HG02623 (cell line): ENCODE measurements around the gene TSR3.

Source experiments
- ATAC-seq: cut with Tn5 transposase; IDR thresholded peaks from one replicate; pipeline ENCODE4 v1.9.1; 2021; ENCODE audit warnings: moderate library complexity; ENCODE audit not compliant: unreplicated experiment

TSR3 gene

DNA sequence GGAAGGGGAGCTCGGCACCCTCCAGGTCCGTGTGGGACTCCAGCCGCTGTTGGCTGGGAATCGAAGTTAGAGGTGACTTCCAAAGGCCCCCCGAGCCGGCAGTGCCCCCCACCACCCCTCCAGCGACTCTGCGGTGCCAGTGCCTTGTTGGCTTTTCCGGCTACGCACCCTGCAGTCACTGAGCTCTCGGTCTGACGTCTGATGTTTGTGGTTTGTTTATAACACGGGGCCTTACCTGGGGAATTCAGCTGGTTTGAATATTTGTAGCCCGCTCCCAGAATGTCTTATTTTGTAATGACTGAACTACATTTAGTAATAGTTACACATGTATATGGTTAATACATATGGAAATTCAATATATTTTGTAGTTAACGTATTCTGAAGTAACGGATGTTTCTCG is 25.3 kb downstream of the TSR3 start:
- no peak for ATAC-seq

DNA sequence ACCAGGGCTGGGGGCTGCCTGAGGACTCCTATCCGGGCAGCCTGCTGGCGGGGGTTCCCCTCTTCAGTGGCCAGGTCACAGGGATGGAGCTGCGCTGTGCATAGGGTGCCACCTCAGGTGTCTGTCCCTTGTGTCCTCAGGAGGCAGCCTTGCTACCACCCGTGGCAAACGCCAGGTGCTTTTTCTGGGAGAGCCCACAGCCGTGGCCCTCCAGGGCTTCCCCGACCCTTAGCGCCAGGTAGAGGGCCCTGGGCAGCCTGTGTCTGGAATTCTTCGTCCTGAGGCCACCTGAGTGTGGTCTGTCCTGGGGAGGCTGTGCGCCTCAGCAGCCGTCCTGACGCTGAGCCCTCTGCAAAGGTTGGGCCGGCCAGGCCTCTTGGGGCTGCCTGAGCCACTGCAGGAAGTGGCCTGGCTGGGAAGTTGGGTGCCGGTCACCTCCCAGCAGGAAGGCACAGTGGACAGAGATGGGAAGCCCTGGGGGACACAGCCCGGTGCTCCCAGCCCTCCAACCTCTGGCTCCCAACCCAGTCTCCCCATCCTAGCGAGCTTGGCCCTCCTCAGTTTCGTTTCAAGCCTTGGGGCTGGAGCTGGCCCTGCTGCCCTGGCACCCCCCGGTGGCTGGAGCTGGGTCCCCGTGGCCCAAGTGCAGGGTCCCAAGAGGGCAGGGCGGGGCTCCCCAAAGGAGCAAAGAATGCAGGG is 25.9 kb downstream of the TSR3 start:
- no peak for ATAC-seq

DNA sequence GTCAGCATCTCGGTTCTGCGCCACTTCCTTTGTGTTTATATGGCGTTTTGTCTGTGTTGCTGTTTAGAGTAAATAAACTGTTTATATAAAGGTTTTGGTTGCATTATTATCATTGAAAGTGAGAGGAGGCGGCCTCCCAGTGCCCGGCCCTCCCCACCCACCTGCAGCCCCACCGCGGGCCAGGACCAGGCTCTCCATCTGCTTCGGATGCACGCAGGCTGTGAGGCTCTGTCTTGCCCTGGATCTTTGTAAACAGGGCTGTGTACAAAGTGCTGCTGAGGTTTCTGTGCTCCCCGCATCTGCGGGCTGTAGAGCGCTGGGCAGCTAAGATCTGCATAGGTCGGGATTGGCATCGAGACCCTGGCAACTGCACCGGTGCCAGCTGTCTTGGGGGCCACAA is 26.4 kb downstream of the TSR3 start:
- ATAC-seq, result no peak

DNA sequence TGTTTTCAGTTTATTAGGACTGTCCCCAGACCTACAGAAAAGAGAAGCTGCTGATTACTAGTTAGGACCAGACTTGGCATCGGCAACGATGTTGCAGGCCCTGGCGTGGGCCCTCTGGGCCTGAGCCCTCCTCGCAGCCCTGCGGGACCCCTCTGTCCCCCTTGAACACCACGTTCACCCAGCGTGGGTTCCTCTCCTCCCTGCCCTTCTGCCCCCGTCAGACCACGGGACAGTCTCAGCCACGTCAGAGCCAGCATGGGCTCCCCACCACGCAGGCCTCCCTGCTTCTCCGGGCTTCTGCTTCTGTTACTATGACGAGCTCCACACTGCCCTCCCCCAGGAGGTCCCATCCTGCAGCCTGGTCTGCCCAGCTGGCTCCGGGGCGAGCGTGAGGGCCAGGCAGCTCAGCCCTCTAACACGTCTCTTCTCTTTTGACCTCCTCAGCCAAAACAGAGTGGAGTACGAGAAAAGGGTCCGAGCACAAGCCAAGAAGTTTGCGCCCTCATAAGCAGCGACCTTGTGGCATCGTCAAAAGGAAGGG is 27.3 kb downstream of the TSR3 start:
- ATAC-seq, result no peak

DNA sequence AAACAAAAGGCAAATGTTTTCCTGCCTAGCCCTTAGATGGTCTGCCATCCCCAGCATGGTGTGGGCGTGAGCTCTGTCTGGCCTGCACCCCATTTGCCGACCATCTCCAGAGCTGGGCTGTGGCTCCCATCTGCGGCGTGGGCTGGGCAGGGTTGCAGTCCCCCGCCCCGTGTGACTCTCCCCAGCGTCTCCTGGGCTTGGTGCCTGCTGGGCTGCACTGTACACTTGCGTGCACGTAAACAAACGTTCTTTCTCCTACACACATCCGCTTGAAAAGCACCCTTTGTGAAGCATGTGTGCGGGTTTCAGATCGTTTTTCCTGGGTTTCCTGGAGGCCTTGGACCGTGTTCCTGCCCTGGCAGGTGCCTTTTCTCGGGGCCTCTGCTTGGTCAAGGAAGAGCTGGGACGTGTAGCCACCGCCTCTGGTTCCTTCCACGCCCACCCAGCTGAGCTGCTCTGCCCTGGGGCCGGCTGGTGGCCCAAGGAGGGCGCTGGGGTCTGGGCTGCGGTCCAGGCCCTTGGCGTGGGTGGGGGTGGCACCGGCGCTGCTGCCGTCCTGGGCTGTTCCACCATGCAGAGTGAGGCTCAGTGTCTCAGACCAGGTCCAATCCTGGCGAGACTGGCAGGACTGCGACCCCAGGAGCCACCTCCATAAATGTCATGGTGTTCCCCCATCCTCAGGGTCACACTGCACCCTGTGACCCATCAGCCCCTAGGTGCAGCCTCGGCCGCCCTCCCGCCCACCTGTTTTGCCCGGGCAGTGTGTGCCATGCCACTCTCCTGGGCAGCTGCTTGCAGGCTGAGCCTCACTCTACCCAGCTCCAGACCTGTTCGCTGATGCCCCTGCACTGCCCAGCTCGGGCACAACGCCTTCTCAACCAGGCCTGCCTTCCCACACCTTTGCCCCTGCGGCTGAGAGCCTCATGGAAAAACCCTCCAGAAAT is 28.1 kb downstream of the TSR3 start:
- ATAC-seq, result no peak

DNA sequence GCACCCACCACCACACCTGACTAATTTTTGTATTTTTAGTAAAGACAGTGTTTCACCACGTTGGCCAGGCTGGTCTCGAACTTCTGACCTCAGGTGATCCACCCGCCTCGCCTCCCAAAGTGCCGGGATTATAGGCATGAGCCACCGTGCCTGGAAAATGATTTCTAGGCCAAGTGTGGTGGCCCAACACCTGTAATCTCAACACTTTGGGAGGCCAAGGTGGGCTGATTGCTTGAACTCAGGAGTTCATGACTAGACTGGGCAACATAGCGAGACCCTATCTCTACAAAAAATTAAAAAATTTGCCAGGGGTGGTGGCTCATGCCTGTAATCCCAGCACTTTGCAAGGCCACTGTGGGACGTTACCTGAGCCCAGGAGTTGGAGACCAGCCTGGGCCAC is 29.3 kb downstream of the TSR3 start:
- no peak for ATAC-seq

DNA sequence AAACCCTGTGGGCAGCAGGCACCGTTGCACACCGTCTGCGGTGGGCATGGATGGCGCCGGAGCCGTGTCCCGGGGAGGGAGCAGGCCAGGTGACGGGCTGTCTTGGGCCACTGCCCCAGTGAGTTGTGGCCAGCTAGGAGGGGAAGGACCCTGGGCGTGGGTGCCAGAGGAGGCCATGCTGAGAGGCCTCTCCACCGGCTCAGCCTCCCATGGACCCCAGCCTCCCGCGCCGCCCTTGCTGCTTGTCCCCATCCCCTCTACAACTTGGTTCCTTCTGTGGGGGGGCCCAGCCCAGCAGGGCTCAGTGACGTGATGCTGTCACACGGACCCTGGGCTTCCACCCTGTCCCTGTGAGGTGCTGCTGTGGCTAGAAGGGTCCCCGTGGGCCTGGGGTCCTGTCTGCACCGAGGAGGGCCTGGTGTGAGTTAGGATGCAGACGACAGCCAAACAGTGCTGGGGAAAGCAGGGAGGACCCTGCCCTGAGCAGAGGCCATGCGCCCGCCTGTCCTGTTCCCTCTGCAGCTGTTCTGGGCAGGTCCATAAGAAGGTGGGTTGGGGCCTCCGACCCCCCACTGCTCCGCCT is 30.9 kb downstream of the TSR3 start:
- no peak for ATAC-seq

DNA sequence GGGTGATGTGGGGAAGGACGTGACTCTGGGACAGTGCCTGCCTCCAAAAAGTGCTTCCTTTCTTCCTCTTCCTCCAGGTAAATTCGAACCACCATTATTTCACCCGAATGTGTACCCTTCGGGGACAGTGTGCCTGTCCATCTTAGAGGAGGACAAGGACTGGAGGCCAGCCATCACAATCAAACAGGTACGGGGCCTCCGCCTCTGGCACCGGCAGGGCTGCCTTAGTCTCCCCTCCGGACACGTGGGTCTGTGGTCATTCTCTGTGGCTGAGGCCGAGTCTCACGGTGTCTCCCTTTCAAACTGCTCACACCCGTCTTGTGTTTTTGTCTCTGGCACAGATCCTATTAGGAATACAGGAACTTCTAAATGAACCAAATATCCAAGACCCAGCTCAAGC is 31.6 kb downstream of the TSR3 start:
- no peak for ATAC-seq

DNA sequence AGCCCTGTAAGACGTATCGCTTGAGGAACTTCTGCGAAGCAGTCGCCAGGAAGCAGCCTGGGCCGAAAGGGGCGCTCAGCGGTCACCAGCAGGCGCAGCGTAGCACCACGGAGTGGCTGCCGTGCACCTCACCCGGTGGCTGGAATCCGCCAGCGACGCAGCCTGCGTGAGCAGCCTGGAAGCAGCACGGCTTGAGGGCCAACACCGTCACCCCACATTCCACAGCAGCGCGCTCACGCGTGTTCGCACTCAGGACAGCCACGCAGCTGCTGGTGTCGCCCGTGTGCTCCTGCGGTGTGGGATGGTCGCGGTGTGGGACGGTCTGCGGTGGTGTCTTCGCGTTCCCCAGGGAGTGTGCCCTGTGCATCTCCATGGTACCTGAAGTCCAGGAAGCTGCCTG is 32.6 kb downstream of the TSR3 start:
- no peak for ATAC-seq

DNA sequence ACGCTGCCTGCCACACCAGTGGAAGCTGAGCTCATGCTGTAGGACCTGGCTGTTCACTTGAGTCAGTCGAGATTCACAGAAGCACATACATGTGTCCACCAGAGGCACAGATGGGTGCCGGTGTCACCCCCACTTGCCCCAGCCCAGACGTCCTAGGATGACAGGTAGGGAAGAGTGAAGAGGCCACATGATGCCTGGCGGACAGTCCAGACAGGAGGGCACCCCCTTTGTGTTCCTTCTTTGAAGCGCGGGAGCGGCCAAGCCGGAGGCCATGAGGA is 33.5 kb downstream of the TSR3 start:
- no peak for ATAC-seq

DNA sequence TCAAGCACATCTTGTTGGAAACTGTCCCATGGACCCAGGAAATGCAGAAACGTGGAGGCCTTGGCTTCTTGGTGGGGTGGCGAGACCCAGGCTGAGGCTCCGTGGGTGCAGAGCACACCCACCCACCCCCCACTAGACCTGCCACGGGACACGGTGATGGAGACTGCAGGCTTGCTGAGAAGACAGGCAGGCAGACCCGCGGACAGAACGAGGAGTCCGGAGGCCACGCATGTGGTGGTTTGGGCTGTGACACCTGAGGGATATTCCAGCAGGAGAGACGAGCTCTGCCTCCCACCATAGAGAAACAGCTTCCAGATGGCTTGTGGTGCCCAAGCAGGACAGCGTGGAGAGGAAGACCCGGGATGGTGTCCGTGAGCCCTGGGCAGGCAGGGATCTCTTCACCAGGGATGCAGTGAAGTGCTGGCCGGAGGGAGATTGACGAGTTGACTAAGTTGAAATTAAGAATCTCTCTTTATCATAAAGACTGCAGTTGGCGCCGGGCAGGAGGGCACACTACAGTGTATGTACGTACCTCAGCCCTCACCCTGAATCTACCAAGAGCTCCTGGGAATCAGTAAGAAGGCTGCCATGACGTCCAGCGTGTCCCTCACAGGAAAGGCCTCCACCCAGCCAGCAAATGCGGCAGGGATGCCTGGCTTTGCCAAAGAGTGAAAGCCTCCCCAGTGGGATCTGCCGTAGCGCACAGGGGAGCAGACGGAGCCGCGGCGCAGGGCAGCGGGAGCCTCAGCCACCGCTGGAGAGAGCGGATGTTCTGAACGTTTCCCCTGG is 34.0 kb downstream of the TSR3 start:
- ATAC-seq, result no peak

DNA sequence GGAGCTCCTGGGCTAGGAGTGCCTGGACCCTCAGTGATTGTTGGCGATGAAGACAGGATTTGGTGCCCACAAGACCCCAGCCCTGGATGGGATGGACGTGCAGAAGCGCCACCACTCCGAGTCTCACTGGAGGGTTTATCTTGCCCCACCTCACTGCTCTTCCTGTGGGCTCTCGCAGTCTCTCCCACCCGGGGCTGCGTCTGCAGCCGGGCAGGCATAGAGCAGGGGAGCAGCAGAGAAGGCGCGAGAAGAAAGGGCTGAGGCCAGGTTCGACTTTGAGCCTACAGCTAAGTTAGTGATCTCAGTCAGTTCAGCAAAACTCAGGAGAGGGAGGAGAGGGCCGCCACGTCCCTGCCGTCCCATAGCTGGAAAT is 35.7 kb downstream of the TSR3 start:
- no peak for ATAC-seq

DNA sequence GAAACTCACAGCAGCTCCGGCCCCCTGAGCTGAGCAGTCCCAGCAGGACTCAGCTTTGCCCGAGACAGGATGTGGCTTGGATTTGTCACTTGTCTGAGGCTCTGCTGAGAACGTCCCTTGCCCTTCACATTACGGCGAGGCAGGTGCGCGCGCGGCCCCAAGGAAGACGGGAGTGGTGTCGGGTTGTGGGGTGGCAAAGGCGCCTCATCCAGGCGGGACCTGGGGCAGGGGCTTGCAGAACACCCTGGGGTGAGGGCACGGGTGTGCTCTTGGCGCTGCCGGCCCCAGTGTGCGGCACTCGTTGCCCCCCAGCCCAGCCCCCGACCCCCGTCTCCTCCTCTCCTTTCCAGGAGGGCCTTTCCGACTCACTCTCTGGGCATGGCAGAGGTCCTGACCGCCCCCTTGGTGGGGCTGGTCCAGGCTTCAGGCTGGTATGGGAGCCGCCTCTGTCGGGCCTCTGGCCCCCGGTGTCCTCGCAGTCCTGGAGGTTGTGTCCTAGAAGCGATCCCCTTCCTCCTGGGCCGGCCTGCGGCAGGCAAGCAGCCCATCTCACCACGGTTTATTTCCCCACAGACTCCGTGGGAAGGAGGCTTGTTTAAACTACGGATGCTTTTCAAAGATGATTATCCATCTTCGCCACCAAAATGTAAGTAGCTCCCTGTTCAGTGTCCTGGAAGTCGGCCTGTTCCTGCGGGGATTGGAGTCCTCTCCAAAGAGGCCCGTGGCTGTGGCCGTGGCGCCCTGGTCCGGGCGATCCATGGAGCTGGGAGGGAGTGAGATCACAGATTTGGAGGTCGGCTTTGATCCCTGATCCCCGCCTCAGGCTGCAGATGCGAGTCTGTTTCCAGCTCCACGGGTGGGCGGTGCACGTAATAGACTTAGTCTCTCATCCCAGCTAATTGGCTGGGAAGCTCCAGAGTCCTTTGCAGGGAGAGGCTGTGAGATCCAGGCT is 36.3 kb downstream of the TSR3 start:
- no peak for ATAC-seq

DNA sequence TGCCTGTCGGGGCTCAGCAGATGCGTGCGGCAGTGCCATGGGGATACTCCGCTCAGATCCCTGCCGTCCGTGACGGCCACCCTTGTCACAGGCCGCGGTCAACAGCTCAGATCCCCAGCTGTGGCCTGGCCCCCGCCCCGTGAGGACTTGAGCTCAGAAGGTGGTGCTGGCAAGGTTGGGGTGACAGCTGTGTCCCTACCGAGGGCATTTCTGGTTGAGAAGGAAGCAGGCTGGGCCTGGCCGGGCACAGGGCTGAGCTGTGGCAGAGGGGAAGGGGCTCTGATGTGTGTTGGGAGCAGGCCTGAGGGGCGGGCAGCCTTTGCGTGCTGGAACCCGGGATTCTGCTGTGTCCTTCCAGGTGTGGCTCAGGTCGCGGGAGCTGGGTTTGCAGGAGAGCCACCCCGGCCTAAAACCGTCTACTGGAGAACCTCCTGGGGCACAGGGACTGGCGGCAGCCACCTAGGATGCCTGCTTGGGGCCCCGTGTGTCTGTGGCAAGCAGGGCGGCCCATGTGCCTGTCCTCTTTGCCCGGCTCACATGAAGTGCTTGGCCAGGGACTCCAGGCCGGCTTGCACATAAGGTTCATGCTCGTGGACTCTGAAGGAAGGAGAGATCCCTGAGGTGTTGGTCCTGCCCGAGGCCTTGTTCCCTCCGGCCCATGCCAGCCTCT is 37.1 kb downstream of the TSR3 start:
- ATAC-seq, result no peak

DNA sequence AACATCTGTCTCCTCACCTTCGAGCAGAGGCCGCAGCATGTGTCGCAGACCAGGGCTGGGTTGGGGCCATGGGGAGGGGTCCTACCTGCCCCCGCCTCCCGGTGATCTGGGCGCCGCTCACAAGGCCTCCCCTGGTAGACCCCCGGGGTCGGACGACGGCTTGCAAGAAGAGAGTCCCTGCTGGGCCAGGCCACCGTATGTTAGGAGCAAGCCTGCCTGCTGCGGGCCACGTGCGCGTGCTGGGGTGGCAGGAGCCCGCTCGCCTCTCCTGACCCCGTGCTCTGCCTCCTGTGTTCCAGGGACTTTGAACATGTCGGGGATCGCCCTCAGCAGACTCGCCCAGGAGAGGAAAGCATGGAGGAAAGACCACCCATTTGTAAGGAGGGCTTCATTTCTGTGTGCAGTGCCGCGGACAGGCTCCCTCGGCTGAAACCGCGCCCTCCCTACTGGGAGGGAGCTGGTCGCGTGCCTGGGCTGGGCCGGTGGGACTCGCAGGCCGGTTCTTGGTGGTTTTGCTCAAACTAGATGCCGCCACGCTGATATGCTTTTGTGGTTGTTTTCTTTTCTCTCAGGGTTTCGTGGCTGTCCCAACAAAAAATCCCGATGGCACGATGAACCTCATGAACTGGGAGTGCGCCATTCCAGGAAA is 37.8 kb downstream of the TSR3 start:
- ATAC-seq, result no peak

DNA sequence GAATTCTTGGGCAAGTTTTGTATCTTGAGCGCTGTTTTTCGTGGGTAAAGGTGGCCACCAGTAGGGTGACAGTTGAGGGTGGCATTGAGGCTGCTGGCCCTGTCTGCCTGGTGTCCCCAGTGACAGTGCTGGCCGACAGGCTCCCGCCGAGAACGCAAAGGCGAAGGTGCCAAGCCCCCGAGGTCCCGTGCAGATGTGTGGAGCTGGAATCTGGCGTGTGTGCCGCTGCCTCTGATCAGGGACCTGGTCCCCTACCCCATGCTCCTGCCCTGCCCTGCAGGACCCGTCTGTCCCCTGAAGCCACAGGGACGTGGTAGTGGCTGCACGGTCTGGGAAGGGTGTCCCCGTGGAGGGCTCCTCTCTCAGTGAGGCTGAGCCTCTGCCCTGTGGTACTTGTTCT is 38.8 kb downstream of the TSR3 start:
- ATAC-seq, result no peak

DNA sequence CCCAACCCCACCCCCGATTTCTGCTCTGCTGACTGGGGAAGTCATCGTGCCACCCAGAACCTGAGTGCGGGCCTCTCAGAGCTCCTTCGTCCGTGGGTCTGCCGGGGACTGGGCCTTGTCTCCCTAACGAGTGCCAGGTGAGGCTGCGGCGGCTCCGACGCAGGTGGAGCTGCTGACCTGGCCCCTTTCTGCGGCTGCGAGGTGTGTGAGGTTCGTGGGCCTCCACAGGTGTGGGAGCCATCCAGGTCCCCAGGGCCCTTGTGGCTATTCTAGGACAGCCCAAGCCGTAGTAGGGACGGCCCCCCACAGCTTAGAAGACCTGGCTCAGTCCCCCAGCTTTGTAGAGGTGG is 39.2 kb downstream of the TSR3 start:
- no peak for ATAC-seq

DNA sequence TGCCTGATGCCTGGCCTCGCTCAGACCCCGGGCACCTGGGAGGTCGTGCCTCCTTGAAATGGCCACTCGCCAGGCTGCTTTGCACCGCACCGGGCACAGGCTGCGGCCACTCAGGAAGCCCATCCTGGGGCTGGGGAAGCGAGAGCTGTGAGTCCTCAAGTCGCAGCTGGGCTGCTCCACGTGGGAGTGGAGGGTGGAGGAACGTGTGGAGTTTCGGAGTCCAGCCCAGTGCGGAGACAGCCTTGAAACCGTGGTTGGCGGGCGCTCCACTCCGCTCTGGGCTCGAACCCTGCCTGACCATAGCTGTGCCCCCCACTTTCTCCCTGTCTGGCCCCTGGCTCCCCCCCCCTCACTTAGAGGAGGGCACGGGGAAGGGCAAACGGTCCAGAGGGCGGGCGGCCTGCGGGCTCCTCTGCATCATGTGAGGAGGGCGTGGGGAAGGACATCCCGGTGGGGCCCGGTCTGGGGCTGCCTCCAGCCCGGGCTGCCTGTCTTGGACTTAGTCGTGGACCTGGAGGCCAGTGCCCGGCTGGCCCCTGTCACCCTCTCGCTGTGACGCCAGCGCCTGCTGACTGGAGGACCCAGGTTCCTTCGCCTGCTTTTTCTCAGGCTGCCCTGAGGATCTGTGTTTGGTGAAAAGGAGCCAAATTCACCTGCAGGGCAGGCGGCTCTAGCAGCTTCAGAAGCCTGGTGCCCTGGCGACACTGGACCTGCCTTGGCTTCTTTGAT is 39.8 kb downstream of the TSR3 start:
- ATAC-seq, result no peak
